BLaER1 treated with 17β-estradiol and CSF1 and Interleukin-3, amounts not matched to agents 10 nM and 100 nM (cell line): ENCODE data around the gene HESX1.

Source experiments
- H3K27ac ChIP-seq, 11 experiments: shearing (Covaris generic); formaldehyde crosslinking; 2 replicates each; pipeline ENCODE4 v1.8.1; 2022
- H3K27me3 ChIP-seq, 11 experiments: shearing (Covaris generic); formaldehyde crosslinking; 2 replicates each; pipeline ENCODE4 v1.8.1; 2022
- H3K36me3 ChIP-seq, 11 experiments: shearing (Covaris generic); formaldehyde crosslinking; 2 replicates each; pipeline ENCODE4 v1.8.1; 2022
- H3K4me1 ChIP-seq, 10 experiments: shearing (Covaris generic); formaldehyde crosslinking; 2 replicates each; pipeline ENCODE4 v1.8.1; 2022
- H3K4me2 ChIP-seq, 11 experiments: shearing (Covaris generic); formaldehyde crosslinking; 2 replicates each; pipeline ENCODE4 v1.8.1; 2022
- H3K4me3 ChIP-seq, 10 experiments: shearing (Covaris generic); formaldehyde crosslinking; 2 replicates each; pipeline ENCODE4 v1.8.1; 2022
- H3K9ac ChIP-seq, 11 experiments: shearing (Covaris generic); formaldehyde crosslinking; 2 replicates each; pipeline ENCODE4 v1.8.1; 2022
- H3K9me3 ChIP-seq, 11 experiments: shearing (Covaris generic); formaldehyde crosslinking; replicated peaks in 1 of 11; 2 replicates each; pipeline ENCODE4 v1.8.1; 2022
- H4K20me1 ChIP-seq, 11 experiments: shearing (Covaris generic); formaldehyde crosslinking; 2 replicates each; pipeline ENCODE4 v1.8.1; 2022
- Cebpa-rat ChIP-seq, 11 experiments: shearing (Covaris generic); IDR thresholded peaks; 2 replicates each; pipeline ENCODE4 v1.8.1; 2022

The HESX1 gene

DNA sequence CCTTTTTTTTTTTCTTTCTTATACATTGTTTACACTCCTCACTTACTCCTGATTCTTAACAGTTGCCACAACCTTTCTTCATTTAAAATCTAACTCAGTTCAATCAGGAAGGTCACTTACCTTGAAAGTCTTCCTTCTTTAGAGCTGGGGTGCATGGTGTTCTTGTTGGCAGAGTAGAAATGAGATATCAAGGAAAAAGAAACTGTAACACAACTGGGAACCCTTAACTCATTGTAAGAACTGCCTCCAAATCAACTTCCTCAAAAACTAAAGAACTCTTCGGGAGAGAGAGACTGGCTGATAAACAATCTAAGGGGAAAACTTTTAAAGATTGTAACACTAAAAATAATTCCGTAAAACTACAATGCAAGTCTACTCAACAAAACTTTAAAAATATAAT, 26.4 kb upstream of the HESX1 start:
- Histone ChIP-seq H3K4me2 (peak overlapping the region; percentile 66 to 96 (median 90)), H3K27me3 (no peaks in the 10 kb centered on the region), H3K9ac (peak overlapping the region in 4 of 11 experiments; percentile 25 to 56 (median 44); a peak in 6 of 22 replicates), H3K9me3 (no peaks in the 10 kb centered on the region), H3K4me1 (peaks cover 38 to 55% (median 45%) of the 10 kb centered on the region in 10 experiments), H3K27ac (peak overlapping the region in 5 of 11 experiments; percentile 2 to 55 (median 36); a peak in 6 of 22 replicates), H4K20me1 (peaks cover 3 to 28% (median 20%) of the 10 kb centered on the region in 11 experiments; a peak in 17 of 22 replicates), H3K36me3 (peaks cover 0 to 8% (median 5%) of the 10 kb centered on the region in 11 experiments; a peak in 10 of 22 replicates), H3K4me3 (peak overlapping the region in 3 of 10 experiments; percentile 36 to 97 (median 41); a peak in 5 of 20 replicates)
- TF ChIP-seq Cebpa-rat (IDR thresholded peaks at IDR 0.05) = no peak

DNA sequence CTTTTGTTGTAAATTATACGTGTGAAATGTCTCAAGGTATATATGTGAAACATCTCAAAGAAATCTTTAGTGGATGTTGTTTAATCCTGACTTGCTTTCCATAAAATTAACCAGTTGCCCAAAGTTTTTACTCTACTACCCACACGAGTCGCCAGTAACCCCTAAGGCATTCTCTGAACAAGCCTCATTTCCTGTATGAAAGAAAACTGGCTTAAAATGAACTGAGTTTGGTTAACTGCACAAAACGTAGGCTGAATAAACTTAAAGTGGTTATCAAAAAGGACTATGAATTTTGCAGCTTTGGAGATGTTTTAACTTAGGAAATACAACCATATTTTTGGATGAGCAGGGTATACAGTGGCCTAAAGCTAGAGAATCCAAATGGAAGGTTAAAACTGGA, 25.1 kb upstream of the HESX1 start:
- H3K4me3 ChIP-seq = no peak overlapping the region
- H3K9ac ChIP-seq = no peak overlapping the region
- peak overlapping the region; percentile 66 to 96 (median 90) for H3K4me2 ChIP-seq
- peaks cover 35 to 47% (median 42%) of the 10 kb centered on the region in 10 experiments for H3K4me1 ChIP-seq
- H4K20me1 ChIP-seq = peaks cover 3 to 15% (median 10%) of the 10 kb centered on the region in 11 experiments; a peak in 17 of 22 replicates
- no peaks in the 10 kb centered on the region for H3K9me3 ChIP-seq
- TF ChIP-seq Cebpa-rat (IDR thresholded peaks at IDR 0.05) = no peak
- H3K27ac ChIP-seq = no peak overlapping the region
- H3K27me3 ChIP-seq = no peaks in the 10 kb centered on the region
- H3K36me3 ChIP-seq = no peaks in the 10 kb centered on the region

DNA sequence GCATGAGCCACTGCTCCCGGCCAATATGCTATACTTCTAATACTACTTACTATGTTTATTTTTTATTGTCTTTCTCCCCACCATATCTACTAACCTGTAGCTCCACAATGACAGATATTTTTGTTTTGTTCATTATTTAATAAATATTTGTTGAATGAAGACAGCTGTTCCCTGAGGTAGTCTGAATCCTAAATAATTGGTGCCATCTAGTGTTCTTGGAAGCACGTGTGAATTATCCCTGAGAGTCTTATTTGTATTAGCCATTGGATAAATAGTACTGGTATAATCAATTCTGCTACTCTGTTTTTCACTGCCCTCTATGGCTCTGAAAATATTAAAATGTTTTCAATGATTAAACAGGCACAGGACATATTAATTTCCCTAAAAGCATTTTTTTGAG, 22.1 kb upstream of the HESX1 start:
- Histone ChIP-seq H3K4me3 (no peak overlapping the region), H3K27ac (no peak overlapping the region), H3K27me3 (no peaks in the 10 kb centered on the region)

DNA sequence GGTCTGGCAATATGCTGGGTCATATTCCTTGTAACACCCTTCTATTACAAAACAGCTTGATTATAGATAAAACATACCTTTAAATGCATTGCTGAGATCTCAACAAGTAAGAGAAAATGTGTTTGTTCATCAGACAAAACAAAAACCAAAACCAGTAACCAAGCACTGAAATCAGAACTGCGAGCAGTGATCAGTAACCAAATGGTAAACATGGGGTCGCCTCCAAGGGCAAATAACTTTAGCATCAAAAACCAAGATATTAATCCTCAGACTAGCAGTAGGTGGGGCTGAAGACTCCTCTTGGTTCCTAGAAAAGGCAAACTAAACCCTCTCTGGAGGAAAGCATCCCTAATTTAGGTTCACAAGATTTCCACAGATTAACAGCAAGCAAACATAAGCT, 6.6 kb upstream of the HESX1 start:
- Histone ChIP-seq H3K9ac (no peak overlapping the region), H3K27me3 (no peaks in the 10 kb centered on the region), H3K4me3 (no peak overlapping the region), H4K20me1 (no peaks in the 10 kb centered on the region), H3K9me3 (no peaks in the 10 kb centered on the region), H3K27ac (no peak overlapping the region), H3K36me3 (no peaks in the 10 kb centered on the region), H3K4me1 (no peaks in the 10 kb centered on the region), H3K4me2 (no peak overlapping the region)
- no peak for TF ChIP-seq Cebpa-rat (IDR thresholded peaks at IDR 0.05)

More for the DNA sequence above, 22.1 kb upstream of the HESX1 start:
- Histone ChIP-seq H3K4me1 (peaks cover 19 to 28% (median 26%) of the 10 kb centered on the region in 10 experiments), H3K36me3 (no peaks in the 10 kb centered on the region), H3K9me3 (no peaks in the 10 kb centered on the region), H3K4me2 (no peak overlapping the region), H3K9ac (no peak overlapping the region), H4K20me1 (no peaks in the 10 kb centered on the region)
- TF ChIP-seq Cebpa-rat (IDR thresholded peaks at IDR 0.05) = no peak

DNA sequence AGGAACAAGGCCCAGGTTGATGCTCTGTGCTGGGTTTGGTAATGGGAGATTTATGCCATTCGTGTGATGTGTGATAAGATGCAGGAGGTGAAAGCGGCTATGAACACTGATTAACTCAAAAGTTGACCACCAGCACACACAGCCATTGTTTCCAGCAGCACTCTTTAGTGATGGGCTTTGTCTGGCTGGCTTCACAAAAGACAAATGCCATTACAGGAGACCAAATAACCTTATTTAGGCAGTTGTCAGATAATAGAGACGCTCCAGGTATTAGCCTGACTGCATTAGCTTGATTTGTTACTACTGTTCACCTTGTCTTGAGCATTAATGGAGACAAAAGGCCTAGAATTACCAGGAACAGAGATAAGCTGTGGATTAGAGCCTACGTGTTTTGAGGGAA, 5.1 kb downstream of the HESX1 start:
- H3K27ac ChIP-seq = no peak overlapping the region
- H3K9me3 ChIP-seq = no peaks in the 10 kb centered on the region
- TF ChIP-seq Cebpa-rat (IDR thresholded peaks at IDR 0.05) = no peak
- no peak overlapping the region for H3K4me2 ChIP-seq
- H4K20me1 ChIP-seq = no peaks in the 10 kb centered on the region
- no peaks in the 10 kb centered on the region for H3K4me1 ChIP-seq
- no peak overlapping the region for H3K9ac ChIP-seq
- H3K4me3 ChIP-seq = no peak overlapping the region
- H3K27me3 ChIP-seq = no peaks in the 10 kb centered on the region
- no peaks in the 10 kb centered on the region for H3K36me3 ChIP-seq

DNA sequence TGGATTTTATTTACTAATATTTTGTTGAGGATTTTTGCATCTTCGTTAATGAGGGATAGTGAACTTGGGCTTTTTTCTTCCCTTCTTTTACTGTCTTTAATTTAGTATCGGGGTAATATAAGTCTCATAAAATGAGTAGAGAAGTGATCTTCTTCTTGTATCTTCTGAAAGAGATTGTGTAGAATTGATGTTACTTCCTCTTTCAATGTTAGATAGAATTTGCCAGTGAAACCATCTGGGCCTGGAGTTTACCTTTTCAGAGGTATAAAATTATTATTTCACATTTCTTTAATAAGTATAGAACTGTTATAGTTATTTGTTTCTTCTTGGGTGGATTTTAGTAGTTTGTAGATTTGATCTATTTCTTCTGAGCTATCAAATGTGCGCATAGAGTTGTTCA, 7.8 kb downstream of the HESX1 start:
- no peak overlapping the region for H3K4me3 ChIP-seq
- H3K9me3 ChIP-seq = no peaks in the 10 kb centered on the region
- TF ChIP-seq Cebpa-rat (IDR thresholded peaks at IDR 0.05) = no peak
- H3K9ac ChIP-seq = no peak overlapping the region
- H3K4me2 ChIP-seq = no peak overlapping the region
- H3K36me3 ChIP-seq = no peaks in the 10 kb centered on the region
- H4K20me1 ChIP-seq = no peaks in the 10 kb centered on the region
- H3K4me1 ChIP-seq = no peaks in the 10 kb centered on the region
- H3K27ac ChIP-seq = no peak overlapping the region
- H3K27me3 ChIP-seq = no peaks in the 10 kb centered on the region

DNA sequence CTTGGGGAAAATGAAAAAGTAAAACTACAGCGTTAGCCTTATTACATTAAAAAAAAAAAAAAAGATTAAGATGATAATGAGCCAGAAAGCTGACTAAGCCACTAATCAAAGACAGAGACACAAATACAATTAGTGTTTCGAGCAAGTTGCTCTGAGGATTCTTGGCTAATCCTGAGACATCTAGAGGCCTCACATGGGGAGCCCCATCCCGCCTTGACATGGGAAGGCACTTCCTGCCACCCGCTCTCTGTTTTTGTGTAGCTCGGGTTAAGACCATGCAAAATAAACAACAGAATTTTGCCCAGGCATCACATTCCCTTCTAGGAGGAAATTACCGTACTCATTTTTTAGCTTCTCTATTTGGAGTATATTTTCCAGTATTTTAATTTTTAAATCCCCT, 15.3 kb downstream of the HESX1 start:
- no peak overlapping the region for H3K4me2 ChIP-seq
- H3K27ac ChIP-seq = no peak overlapping the region
- H3K27me3 ChIP-seq = no peaks in the 10 kb centered on the region
- no peak overlapping the region for H3K4me3 ChIP-seq
- no peak for TF ChIP-seq Cebpa-rat (IDR thresholded peaks at IDR 0.05)
- H3K4me1 ChIP-seq = no peaks in the 10 kb centered on the region
- H3K36me3 ChIP-seq = no peaks in the 10 kb centered on the region
- H3K9me3 ChIP-seq = peaks cover 0 to 12% (median 9%) of the 10 kb centered on the region in 11 experiments; a peak in 12 of 22 replicates
- no peaks in the 10 kb centered on the region for H4K20me1 ChIP-seq
- H3K9ac ChIP-seq = no peak overlapping the region

DNA sequence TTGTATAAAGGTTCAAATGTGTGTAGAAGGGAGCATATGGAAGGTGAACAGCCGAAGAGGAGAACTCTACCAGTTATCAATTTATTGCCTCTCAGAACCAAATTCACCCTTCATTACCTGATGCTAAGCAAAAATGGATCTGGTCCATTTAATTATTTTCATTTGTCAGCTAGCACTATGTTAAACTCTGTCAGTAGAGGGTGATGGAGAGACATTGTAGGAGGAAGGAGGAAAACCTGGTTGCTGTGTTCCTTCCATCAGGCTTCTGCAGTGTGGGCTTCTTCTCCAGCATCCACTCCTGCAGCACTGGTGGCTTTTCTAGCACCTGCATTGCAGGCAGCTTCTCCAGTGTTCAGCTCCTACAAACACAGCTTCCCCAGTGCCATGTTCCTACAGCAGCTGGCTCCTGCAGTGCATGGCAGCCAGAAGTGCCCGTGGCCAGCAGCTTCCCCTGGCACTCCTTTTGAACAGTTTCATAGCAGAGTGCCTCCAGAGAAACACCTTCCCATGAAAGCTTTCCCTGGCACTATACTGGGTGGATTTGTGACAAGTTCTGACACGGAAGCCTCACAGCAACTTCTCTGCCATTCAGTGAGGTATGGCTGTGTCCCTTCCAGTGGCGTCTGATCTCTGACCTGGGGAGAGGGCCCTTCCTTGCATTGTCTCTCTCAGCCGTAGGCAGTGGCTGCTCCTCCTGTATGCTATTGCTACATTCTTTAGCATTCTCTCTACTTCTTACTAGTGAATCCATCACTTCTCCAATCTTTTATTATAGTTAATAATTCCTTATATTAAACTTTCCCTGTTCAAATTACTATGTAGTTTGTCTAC, 20.0 kb downstream of the HESX1 start:
- Histone ChIP-seq H3K36me3 (no peaks in the 10 kb centered on the region), H3K9ac (no peak overlapping the region), H4K20me1 (no peaks in the 10 kb centered on the region), H3K27me3 (no peaks in the 10 kb centered on the region), H3K4me3 (no peak overlapping the region), H3K9me3 (peaks cover 0 to 12% (median 9%) of the 10 kb centered on the region in 11 experiments; a peak in 12 of 22 replicates), H3K4me2 (no peak overlapping the region), H3K4me1 (peaks cover 0 to 8% (median 7%) of the 10 kb centered on the region in 10 experiments; a peak in 13 of 20 replicates), H3K27ac (no peak overlapping the region)
- no peak for TF ChIP-seq Cebpa-rat (IDR thresholded peaks at IDR 0.05)

DNA sequence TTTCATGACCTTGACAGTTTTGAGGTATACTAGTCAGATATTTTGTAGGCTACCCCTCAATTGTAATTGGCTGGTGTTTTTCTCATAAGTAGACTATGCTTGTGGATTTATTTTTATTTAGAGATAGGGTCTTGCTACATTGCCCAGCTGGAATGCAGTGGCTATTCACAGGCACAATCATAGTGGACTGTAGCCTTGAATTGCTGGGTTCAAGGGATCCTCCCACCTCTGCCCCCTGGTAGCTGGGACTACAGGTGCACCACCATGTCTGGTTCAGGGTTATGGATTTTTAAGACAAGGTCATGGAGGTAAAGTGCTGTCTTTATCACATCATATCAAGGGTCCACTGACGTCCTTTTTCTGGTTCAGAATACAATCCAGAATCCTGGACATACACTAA, 23.7 kb downstream of the HESX1 start:
- H3K4me2 ChIP-seq = no peak overlapping the region
- H4K20me1 ChIP-seq = no peaks in the 10 kb centered on the region
- peaks cover 6 to 23% (median 19%) of the 10 kb centered on the region in 10 experiments; a peak in 18 of 20 replicates for H3K4me1 ChIP-seq
- no peak for TF ChIP-seq Cebpa-rat (IDR thresholded peaks at IDR 0.05)
- no peaks in the 10 kb centered on the region; a peak in 1 of 22 replicates for H3K9me3 ChIP-seq
- no peaks in the 10 kb centered on the region for H3K27me3 ChIP-seq
- H3K27ac ChIP-seq = no peak overlapping the region
- H3K9ac ChIP-seq = no peak overlapping the region
- H3K4me3 ChIP-seq = no peak overlapping the region
- H3K36me3 ChIP-seq = no peaks in the 10 kb centered on the region
